H1 (cell line): ENCODE results near the gene AGPS. TPM values are rescaled to one million over a fixed set of nuclear protein-coding genes. Genes with fewer than 3 reads are reported as not detected.
"Not testable (repeated sequence)": the region's sequence is repeated elsewhere in the genome, so short reads cannot be mapped to it uniquely, and the experiment has no call there.

Experiments used
- CTCF ChIA-PET: fragments of 300-600 bp; sonication (Branson Sonifier 250); formaldehyde crosslinking; loops from one replicate; lab custom pipeline; 2021; ENCODE audit not compliant: partially characterized antibody; lab: Charles Lee
- POLR2A ChIA-PET: fragments of 300-600 bp; sonication (Branson Sonifier 250); formaldehyde crosslinking; loops from one replicate; lab custom pipeline; 2021; ENCODE audit warnings: inconsistent platforms; ENCODE audit not compliant: partially characterized antibody; lab: Charles Lee
- DNase-seq, 2 experiments: peaks; one replicate each; pipeline versions ENCODE4 v3.0.0 to v3.0.0-alpha.2; 2010 to 2022; ENCODE audit warnings: low spot score in 2 of 2, low read depth in 1 of 2, mixed read lengths in 1 of 2
- FAIRE-seq: peaks from 2 replicates; lab custom pipeline; 2011; peaks lifted over from hg19 to GRCh38; lab: Jason Lieb, UNC
- H2AFZ ChIP-seq: 2 replicates; pipeline ENCODE4 v1.8.1; 2012; ENCODE audit warnings: low read length, inconsistent platforms
- H2AK5ac ChIP-seq: 2 replicates; pipeline ENCODE4 v1.6.1; 2013; ENCODE audit warnings: low read depth, low read length
- H2BK120ac ChIP-seq: replicated peaks from 2 replicates; pipeline ENCODE3; 2013; ENCODE audit warnings: low read depth, low read length, inconsistent platforms
- H2BK12ac ChIP-seq: 2 replicates; pipeline ENCODE4 v1.6.1; 2013; ENCODE audit warnings: low read depth, low read length
- H2BK15ac ChIP-seq: 2 replicates; pipeline ENCODE4 v1.6.1; 2013; ENCODE audit warnings: low read length
- H2BK20ac ChIP-seq: 2 replicates; pipeline ENCODE4 v1.6.1; 2013; ENCODE audit warnings: low read length
- H2BK5ac ChIP-seq: 2 replicates; pipeline ENCODE4 v1.6.1; 2013; ENCODE audit warnings: low read depth, low read length
- H3K14ac ChIP-seq: 2 replicates; pipeline ENCODE4 v1.6.1; 2013; ENCODE audit warnings: inconsistent platforms; ENCODE audit not compliant: insufficient read length
- H3K18ac ChIP-seq: 2 replicates; pipeline ENCODE4 v1.6.1; 2013; ENCODE audit warnings: low read length; ENCODE audit errors: extremely low read depth
- H3K23ac ChIP-seq: 2 replicates; pipeline ENCODE4 v1.6.1; 2013; ENCODE audit warnings: inconsistent platforms; ENCODE audit not compliant: insufficient read length
- H3K23me2 ChIP-seq: 2 replicates; pipeline ENCODE4 v1.6.1; 2013; ENCODE audit warnings: low read depth, low read length
- H3K27ac ChIP-seq: 2 replicates; pipeline ENCODE4 v1.6.1; 2011; ENCODE audit warnings: low read depth, low read length, inconsistent platforms
- H3K27me3 ChIP-seq, 4 experiments: replicated peaks in 1 of 4; 1 replicate in 1 of 4; 2 replicates in 3 of 4; pipeline versions ENCODE4 v1.6.1 to v1.8.1; 2011 to 2013; ENCODE audit warnings: low read length in 3 of 4, mild to moderate bottlenecking in 3 of 4, inconsistent platforms in 2 of 4, mixed read lengths in 2 of 4, moderate library complexity in 1 of 4; ENCODE audit not compliant: control insufficient read depth in 3 of 4, insufficient read depth in 3 of 4; ENCODE audit errors: extremely low read depth in 1 of 4
- H3K36me3 ChIP-seq, 4 experiments: 2 replicates each; pipeline versions ENCODE4 v1.6.1 to v1.8.1; 2011 to 2013; ENCODE audit warnings: mild to moderate bottlenecking in 4 of 4, low read length in 3 of 4, moderate library complexity in 2 of 4, control low read depth in 1 of 4, inconsistent platforms in 1 of 4; ENCODE audit not compliant: insufficient read depth in 4 of 4, control insufficient read depth in 2 of 4
- H3K4ac ChIP-seq: replicated peaks from 2 replicates; pipeline ENCODE3; 2013; ENCODE audit warnings: low read length, low read depth, mixed read lengths, inconsistent platforms; ENCODE audit not compliant: insufficient read length
- H3K4me1 ChIP-seq, 4 experiments: replicated peaks in 1 of 4; 1 replicate in 1 of 4; 2 replicates in 3 of 4; pipeline versions ENCODE4 v1.6.1 to v1.8.1; 2011 to 2013; ENCODE audit warnings: low read length in 3 of 4, inconsistent platforms in 2 of 4, mixed read lengths in 1 of 4; ENCODE audit not compliant: insufficient read depth in 4 of 4, control insufficient read depth in 3 of 4
- H3K4me2 ChIP-seq, 2 experiments: 2 replicates each; pipeline versions ENCODE4 v1.6.1 to v1.8.1; 2011 to 2013; ENCODE audit warnings: low read depth in 2 of 2, low read length in 2 of 2, control low read depth in 1 of 2, inconsistent platforms in 1 of 2, mild to moderate bottlenecking in 1 of 2; ENCODE audit not compliant: insufficient read depth in 1 of 2
- H3K4me3 ChIP-seq, 4 experiments: fragments of 200-600, 300-600 bp in 1 of 4; sonication (generic), shearing (Covaris generic), sonication (Bioruptor Twin) in 1 of 4; 2 replicates each; pipeline versions ENCODE4 v1.5.1 to v1.8.1; 2011 to 2016; ENCODE audit warnings: low read length in 4 of 4, low read depth in 3 of 4, control low read depth in 2 of 4, inconsistent platforms in 2 of 4, mild to moderate bottlenecking in 2 of 4, mixed read lengths in 1 of 4, moderate library complexity in 1 of 4; ENCODE audit not compliant: insufficient read depth in 2 of 4; ENCODE audit errors: extremely low read depth in 1 of 4
- H3K56ac ChIP-seq: replicated peaks from 2 replicates; pipeline ENCODE3; 2013; ENCODE audit warnings: low read depth, mild to moderate bottlenecking, mixed read lengths, low read length, inconsistent platforms; ENCODE audit not compliant: insufficient read length
- H3K79me1 ChIP-seq: 2 replicates; pipeline ENCODE4 v1.6.1; 2013; ENCODE audit warnings: low read depth, low read length, control low read depth
- H3K79me2 ChIP-seq, 2 experiments: 2 replicates each; pipeline versions ENCODE4 v1.6.1 to v1.8.1; 2012 to 2013; ENCODE audit warnings: low read length in 2 of 2, mild to moderate bottlenecking in 2 of 2, inconsistent platforms in 1 of 2; ENCODE audit not compliant: insufficient read depth in 2 of 2, control insufficient read depth in 1 of 2
- H3K9ac ChIP-seq, 4 experiments: replicated peaks in 1 of 4; 1 replicate in 1 of 4; 2 replicates in 3 of 4; pipeline versions ENCODE4 v1.6.1 to v1.8.1; 2011 to 2013; ENCODE audit warnings: low read depth in 3 of 4, low read length in 3 of 4, control low read depth in 2 of 4, mild to moderate bottlenecking in 2 of 4, moderate library complexity in 2 of 4, inconsistent platforms in 1 of 4; ENCODE audit errors: extremely low read depth in 1 of 4
- H3K9me3 ChIP-seq, 2 experiments: 2 replicates each; pipeline versions ENCODE4 v1.6.1 to v1.8.1; 2012 to 2013; ENCODE audit warnings: mild to moderate bottlenecking in 2 of 2, moderate library complexity in 2 of 2, control low read depth in 1 of 2, inconsistent platforms in 1 of 2, low read depth in 1 of 2, low read length in 1 of 2, mixed read lengths in 1 of 2; ENCODE audit not compliant: insufficient read depth in 2 of 2
- H4K20me1 ChIP-seq, 2 experiments: replicated peaks in 1 of 2; 2 replicates each; pipeline versions ENCODE3 to v1.8.1; 2011 to 2013; ENCODE audit warnings: inconsistent platforms in 2 of 2, low read length in 2 of 2, mild to moderate bottlenecking in 1 of 2; ENCODE audit not compliant: insufficient read depth in 2 of 2, control insufficient read depth in 1 of 2
- H4K5ac ChIP-seq: 2 replicates; pipeline ENCODE4 v1.6.1; 2013; ENCODE audit warnings: low read length, low read depth, mixed read lengths, inconsistent platforms; ENCODE audit not compliant: insufficient read length
- H4K8ac ChIP-seq: 2 replicates; pipeline ENCODE4 v1.8.0; 2013; ENCODE audit warnings: mild to moderate bottlenecking, moderate library complexity, low read length, inconsistent platforms; ENCODE audit not compliant: insufficient read depth; ENCODE audit errors: extremely low read depth
- H4K91ac ChIP-seq: replicated peaks from 2 replicates; pipeline ENCODE3; 2013; ENCODE audit warnings: low read length, mixed read lengths, inconsistent platforms; ENCODE audit not compliant: insufficient read length
- BRCA1 ChIP-seq: IDR thresholded peaks from 2 replicates; pipeline ENCODE4 v1.6.1; 2012; ENCODE audit warnings: low read depth, low read length, improper control_type of control experiment
- CEBPB ChIP-seq: IDR thresholded peaks from 2 replicates; pipeline ENCODE4 v1.6.1; 2012; ENCODE audit warnings: low read depth, low read length
- CREB1 ChIP-seq: IDR thresholded peaks from 2 replicates; pipeline ENCODE4 v1.6.1; 2012; ENCODE audit warnings: inconsistent platforms
- POLR2A ChIP-seq, 2 experiments: IDR thresholded peaks; 1 replicate in 1 of 2; 2 replicates in 1 of 2; pipeline ENCODE4 v1.6.1; 2011; ENCODE audit warnings: low read depth in 2 of 2, low read length in 2 of 2, mild to moderate bottlenecking in 2 of 2; ENCODE audit errors: control extremely low read depth in 1 of 2
- USF2 ChIP-seq: IDR thresholded peaks from 2 replicates; pipeline ENCODE4 v1.6.1; 2011; ENCODE audit warnings: low read length, improper control_type of control experiment
- WGBS, 2 experiments: shearing (Covaris generic) in 1 of 2; methylation state at CpG; one replicate each; pipeline versions ENCODE4 v1.1.6 to v1.1.7; 2013 to 2015; ENCODE audit warnings: low lambda C conversion rate in 2 of 2, mixed read lengths in 2 of 2, inconsistent platforms in 1 of 2, low coverage in 1 of 2, missing lambda C conversion rate in 1 of 2; ENCODE audit not compliant: insufficient replicate concordance in 2 of 2, insufficient coverage in 1 of 2, insufficient read length in 1 of 2; ENCODE audit errors: extremely low coverage in 1 of 2, missing lambda C conversion rate in 1 of 2; 5-methylcytosine and 5-hydroxymethylcytosine counted together
- polyA plus RNA-seq, 7 experiments: library from polyadenylated mRNA; depleted of rRNA in 3 of 7; stranded (reverse) in 5 of 7; unstranded in 2 of 7; fragments of >200 nt in 5 of 7; fragments of 200-250 nt in 2 of 7; gene quantifications; 1 replicate in 5 of 7; 2 replicates in 1 of 7; 4 replicates in 1 of 7; pipeline versions ENCODE4 v1.2.1 to v1.2.3, GENCODE V29; 2011 to 2013; ENCODE audit warnings: missing spikeins in 2 of 7, mixed read lengths in 2 of 7
- total RNA-seq: library from RNA; stranded (reverse); fragmentation: NEBNext Ultra II Directional; extraction: Animal tissue kit (Norgen Biotek cat#: 25700); gene quantifications from 2 replicates; pipeline ENCODE4 v1.2.1, GENCODE V29; 2021

Gene AGPS
- total and polyA plus RNA-seq, 2 of the 8 experiments (the other 6 are each of a cell fraction or from before 2014, with no cell fraction given): 7.3 to 57.8 TPM

GRCh38 chr2:177348733-177349693, 43.6 kb upstream of the AGPS start (continued):
- no peak for TF ChIP-seq BRCA1
- TF ChIP-seq CEBPB: no peak
- TF ChIP-seq POLR2A (IDR thresholded peaks at IDR 0.05; ENCODE audit: control extremely low read depth in 1 of 2, low read depth in 2 of 2, low read length in 2 of 2): no peak
- no peak for TF ChIP-seq CREB1
- TF ChIP-seq USF2: no peak

GRCh38 chr2:177350624-177351023, 41.9 kb upstream of the AGPS start:
- not testable (repeated sequence) for H2BK15ac ChIP-seq, H3K23me2 ChIP-seq, H2AFZ ChIP-seq, H4K8ac ChIP-seq, FAIRE-seq, H2BK120ac ChIP-seq, H3K18ac ChIP-seq, H3K14ac ChIP-seq, H2AK5ac ChIP-seq, H3K4ac ChIP-seq, H2BK20ac ChIP-seq, H3K9ac ChIP-seq, H3K36me3 ChIP-seq, H3K23ac ChIP-seq, H3K27ac ChIP-seq, H3K4me2 ChIP-seq, H4K5ac ChIP-seq, DNase-seq, H4K20me1 ChIP-seq, H4K91ac ChIP-seq, H2BK5ac ChIP-seq, H3K79me1 ChIP-seq, H3K27me3 ChIP-seq, H3K56ac ChIP-seq, H3K4me1 ChIP-seq, H3K4me3 ChIP-seq, H3K79me2 ChIP-seq, H3K9me3 ChIP-seq
- CTCF ChIA-PET: interaction anchor here (0.7 to 2.6 kb wide), 8 partner anchors 9 to 413 kb away, joined by 3 to 11 read pairs (median 5); no protein-coding TSS in a partner anchor
- POLR2A ChIA-PET: interaction anchor here (0.7 to 0.8 kb wide), 2 partner anchors 14 to 63 kb away, joined by 3 read pairs; no protein-coding TSS in a partner anchor
- 86% methylated on average over 1 of the region's 1 CpG; no CpG with 5 or more reads in 1 of the 2 experiments for WGBS, 2 experiments
- 0 out of 2 replicates have a peak overlapping the region, but pooled peaks have one; percentile 17 for H2BK12ac ChIP-seq
